GM12892 (cell line): ENCODE results near the gene NPAS3.

Source experiments
- POLR2A ChIP-seq: IDR thresholded peaks from 2 replicates; pipeline ENCODE4 v1.6.1; 2011; ENCODE audit warnings: low read depth, low read length, control low read depth
- POLR2AphosphoS5 ChIP-seq: IDR thresholded peaks from 2 replicates; pipeline ENCODE4 v1.6.1; 2011; ENCODE audit warnings: low read depth, low read length, control low read depth

- no peak for TF ChIP-seq POLR2AphosphoS5
- no peak for TF ChIP-seq POLR2A
These were observed 181.7 kb downstream of the NPAS3 start for GRCh38 chr14:33120341-33120740.
